DMS 273 treated with DMSO at 0.1 percent for 48 hours (cell line): ENCODE data around the gene ATP8B2.
"Not testable (repeated sequence)": the region's sequence is repeated elsewhere in the genome, so short reads cannot be mapped to it uniquely, and the experiment has no call there.

Experiments used
- DNase-seq: peaks from one replicate; lab custom pipeline; 2025; lab: John Stamatoyannopoulos, UW

Gene ATP8B2

GRCh38 chr1:154323493-154323892, 1.8 kb upstream of the ATP8B2 start:
- no peak for DNase-seq

DNA sequence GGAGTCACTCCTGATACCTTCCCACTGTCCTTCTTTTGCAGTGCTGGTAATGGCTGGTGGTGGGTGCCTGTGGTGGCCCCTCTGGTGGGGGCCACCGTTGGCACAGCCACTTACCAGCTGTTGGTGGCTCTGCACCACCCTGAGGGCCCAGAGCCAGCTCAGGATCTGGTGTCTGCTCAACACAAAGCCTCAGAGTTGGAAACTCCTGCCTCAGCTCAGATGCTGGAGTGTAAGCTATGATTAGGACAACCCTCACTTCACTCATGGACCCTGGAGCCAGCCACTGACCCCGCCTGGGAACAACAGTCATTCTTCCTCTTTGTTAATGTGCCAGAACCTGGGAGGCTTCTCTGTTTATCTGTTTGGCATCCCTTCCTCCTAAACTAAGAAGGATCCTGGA, 1.1 kb upstream of the ATP8B2 start:
- no peak for DNase-seq

- peak; percentile 67 for DNase-seq
Observed at GRCh38 chr1:154325583-154326545, 539 bp downstream of the ATP8B2 start.

DNA sequence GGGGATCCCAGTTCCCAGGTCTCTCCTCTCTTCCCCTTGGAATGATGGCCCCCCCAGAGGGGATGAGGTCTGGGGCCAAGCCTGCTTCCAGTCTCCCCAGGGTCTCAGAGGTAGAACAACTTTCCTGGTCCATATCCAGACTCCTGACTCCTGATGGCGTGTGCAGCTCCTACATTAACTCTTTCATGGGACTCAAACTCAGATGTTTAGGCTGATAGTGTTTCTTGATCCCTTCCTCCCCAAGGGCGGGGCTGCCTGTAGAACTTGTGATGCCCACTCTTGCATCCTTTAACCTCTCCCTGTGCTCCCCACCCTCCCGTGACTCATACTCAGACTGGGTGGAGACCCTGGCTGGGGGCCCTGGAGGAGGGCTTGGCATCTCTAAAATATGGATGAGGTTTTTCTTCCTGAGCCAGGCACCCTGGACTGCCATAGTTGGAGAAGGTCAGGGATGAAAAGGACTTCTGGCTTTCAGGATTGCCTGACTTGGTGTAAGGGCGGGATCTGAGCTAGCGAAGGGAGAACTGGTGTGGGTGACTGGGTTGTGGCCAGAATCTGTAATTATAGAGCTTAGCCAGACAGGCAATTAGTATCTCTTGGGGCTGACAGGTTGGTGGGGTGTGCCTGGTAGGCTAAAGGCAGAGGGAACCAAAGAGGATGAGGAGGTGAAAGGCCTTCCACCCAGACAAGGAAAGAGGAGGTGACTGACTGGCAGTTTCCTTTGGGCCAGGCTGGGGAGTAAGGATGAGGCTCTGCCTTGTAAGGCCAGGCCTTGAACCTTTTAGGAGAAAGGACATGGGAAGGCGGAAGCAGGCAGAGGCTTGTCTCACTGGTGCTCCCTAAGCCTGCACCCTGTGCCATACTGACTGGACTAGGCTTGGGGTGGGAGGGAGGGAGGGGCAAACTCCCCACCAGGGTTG, 1.5 kb downstream of the ATP8B2 start:
- no peak for DNase-seq

DNA sequence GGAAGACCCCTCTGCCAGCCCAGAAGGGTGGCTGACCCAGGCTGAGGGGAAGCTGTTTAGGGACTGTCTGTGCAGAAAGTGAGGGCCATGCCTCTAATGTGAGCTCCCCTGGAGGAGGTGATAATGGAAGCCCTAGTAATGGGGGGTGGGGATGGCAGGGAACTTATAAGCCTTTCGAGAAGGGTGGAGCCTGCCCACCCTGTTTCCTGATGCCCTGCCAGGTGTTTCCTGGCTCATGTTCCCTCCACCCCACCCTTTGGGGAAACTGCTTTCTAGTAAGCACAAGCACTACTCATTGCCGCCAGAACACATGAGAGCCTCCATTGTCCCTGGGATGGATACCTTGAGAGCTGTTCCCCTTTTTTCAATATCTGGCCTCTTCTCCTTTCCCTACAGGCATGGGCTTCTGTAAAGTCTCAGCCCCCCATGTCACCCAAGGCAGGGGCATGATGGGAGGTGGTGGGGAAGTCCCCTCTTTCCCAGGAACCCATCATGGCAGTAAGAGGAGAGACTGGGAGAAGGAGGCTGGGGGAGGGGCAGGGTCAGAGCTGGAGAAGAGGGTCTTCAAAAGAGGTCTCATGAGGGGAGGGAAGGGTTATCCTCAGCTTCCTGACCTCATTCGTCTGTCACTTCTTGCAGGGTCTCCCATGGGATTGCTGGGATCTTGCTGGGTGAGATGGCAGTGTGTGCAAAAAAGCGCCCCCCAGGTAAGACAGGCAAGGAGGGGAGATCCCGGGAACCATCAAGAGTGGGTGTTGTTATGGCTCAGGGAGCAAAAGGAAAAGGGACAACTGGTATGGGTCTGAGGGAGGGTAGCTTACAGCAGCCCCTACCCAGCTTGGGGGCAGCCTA, 2.4 kb downstream of the ATP8B2 start:
- no peak for DNase-seq

- no peak for DNase-seq
Observed at GRCh38 chr1:154328318-154329151, 3.2 kb downstream of the ATP8B2 start.

- no peak for DNase-seq
Observed at GRCh38 chr1:154329152-154329521, 3.8 kb downstream of the ATP8B2 start.

GRCh38 chr1:154329551-154330131, 4.3 kb downstream of the ATP8B2 start:
- DNase-seq = no peak

- no peak for DNase-seq
Observed at GRCh38 chr1:154330669-154331068, 5.3 kb downstream of the ATP8B2 start.

DNA sequence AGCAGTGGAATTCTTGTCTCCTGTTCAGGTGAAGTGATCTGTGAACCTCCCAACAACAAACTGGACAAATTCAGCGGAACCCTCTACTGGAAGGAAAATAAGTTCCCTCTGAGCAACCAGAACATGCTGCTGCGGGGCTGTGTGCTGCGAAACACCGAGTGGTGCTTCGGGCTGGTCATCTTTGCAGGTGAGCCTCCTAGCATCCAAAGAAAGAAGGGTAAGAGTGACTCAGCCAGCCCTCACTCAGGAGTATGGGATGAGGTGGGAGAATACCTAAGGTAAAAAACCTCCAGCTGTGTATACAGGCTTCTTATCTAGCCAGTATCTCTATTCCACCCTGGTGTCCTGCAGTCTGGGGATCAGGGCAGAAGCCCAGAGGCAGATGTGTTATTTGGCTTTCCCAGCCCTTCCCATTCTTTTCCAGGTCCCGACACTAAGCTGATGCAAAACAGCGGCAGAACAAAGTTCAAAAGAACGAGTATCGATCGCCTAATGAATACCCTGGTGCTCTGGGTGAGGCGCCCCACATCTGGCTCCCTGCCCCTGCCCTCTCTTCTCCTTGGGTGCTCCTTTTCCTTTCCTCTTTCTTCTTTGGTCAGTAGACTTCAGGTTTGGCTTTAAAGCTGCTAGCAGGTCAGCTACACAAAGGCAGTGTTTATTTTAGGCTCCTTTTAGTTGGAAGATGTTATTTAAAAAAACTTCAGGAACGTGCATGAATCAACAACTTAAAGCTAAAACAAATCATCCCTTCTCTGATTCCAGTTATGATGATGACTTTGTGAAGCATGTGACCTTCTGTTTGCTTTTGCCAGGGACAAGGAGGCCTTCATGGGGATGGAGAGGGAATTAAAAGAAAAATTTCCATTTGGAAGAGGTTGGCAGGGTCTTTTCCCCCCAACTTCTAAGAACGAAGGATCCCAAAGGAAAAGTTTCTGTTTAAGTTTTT, 9.0 kb downstream of the ATP8B2 start:
- no peak for DNase-seq

GRCh38 chr1:154335025-154335714, 9.8 kb downstream of the ATP8B2 start:
- peak; percentile 28 for DNase-seq

DNA sequence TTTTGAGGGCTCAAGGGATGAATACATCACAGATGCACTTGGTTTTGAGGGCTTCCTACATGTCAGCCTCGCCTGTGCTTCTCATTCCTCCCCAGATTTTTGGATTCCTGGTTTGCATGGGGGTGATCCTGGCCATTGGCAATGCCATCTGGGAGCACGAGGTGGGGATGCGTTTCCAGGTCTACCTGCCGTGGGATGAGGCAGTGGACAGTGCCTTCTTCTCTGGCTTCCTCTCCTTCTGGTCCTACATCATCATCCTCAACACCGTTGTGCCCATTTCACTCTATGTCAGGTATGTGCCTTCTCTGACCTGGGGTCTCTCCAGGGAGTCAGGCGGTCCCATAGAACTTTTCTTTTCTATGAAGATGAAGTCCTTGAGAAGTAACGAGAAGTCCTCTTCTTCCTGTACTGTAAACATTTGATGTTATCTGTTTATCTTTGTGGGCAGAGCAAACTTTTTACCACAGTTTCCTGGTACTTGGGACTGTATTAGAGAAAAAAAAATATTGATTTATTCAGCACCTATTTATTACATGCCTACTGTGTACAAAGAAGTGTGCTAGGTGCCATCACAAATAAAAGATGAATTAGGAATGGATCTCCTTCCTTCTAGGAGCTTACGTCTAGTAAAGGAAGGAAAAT, 12.0 kb downstream of the ATP8B2 start:
- DNase-seq = no peak

GRCh38 chr1:154338875-154339274, 13.6 kb downstream of the ATP8B2 start:
- no peak for DNase-seq

DNA sequence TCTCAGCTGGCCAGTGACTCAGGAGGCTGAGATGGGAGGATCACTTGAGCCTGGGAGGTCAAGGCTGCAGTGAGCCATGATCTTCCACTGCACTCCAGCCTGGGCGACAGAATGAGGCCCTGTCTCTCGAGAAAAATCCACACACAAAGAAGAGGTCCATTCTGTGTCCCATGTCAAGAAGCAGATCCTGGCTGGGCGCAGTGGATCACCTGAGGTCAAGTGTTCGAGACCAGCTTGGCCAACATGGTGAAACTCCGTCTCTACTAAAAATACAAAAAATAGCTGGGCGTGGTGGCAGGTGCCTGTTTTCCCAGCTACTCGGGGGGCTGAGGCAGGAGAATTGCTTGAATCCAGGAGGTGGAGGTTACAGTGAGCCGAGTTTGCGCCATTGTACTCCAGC, 16.0 kb downstream of the ATP8B2 start:
- DNase-seq = not testable (repeated sequence)

DNA sequence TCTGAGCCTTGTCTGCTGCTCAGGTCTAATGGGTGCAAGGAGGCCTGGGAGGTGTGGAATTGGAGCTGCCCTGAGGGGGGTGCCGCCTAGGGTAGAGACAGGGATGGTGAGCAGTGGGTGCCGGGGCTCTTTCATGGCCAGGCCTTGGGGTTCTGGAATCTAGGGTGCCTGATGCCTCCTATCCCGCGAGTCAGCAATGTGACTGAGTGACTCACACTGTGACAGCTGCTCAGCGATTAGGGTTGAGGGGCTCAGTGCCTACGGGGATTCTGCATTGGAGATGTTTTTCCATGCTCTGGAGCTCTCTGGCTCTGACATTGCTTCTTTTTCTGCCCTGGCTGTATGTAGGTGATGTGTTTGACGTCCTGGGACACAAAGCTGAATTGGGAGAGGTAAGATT, 16.8 kb downstream of the ATP8B2 start:
- no peak for DNase-seq

DNA sequence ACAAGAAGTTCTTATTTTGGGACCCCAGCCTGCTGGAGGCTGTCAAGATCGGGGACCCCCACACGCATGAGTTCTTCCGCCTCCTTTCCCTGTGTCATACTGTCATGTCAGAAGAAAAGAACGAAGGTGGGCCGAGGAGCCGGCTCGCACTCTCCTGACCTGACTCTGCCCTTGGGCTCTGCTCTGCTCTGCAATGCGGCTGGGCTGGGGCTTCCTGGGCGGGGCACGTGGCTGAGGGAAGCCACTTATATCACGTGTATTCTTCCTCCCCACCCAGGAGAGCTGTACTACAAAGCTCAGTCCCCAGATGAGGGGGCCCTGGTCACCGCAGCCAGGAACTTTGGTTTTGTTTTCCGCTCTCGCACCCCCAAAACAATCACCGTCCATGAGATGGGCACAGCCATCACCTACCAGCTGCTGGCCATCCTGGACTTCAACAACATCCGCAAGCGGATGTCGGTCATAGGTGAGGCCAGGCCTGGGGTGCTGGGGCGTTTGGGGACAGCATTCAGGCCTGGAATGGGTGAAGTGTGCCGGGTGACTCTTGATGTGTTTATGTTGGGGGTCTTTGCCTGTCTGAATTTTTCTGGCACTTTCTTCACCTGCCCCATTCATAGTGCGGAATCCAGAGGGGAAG, 17.6 kb downstream of the ATP8B2 start:
- DNase-seq = no peak

- DNase-seq = no peak
Observed at GRCh38 chr1:154344977-154345837, 19.9 kb downstream of the ATP8B2 start.
